Endothelial cell of umbilical vein (primary cell): ENCODE data around the gene RLF. TPM values are rescaled to one million over a fixed set of nuclear protein-coding genes. Genes with fewer than 3 reads are reported as not detected.

ENCODE experiments used
- BruUV-seq: library from RNA; stranded (reverse); fragments of 400-500 nt; replicated peaks from 2 replicates; lab custom pipeline; 2021; lab: Mats Ljungman, UMichigan
- CTCF ChIA-PET: fragments of 300-600, 350-600 bp; sonication (Branson Sonifier 250); formaldehyde crosslinking; loops from one replicate; lab custom pipeline; 2021; ENCODE audit warnings: antibody characterized with exemption, inconsistent platforms; lab: Charles Lee
- POLR2A ChIA-PET: fragments of 300-600, 350-600 bp; sonication (Branson Sonifier 250); formaldehyde crosslinking; loops from one replicate; lab custom pipeline; 2021; ENCODE audit warnings: antibody characterized with exemption, inconsistent platforms; lab: Charles Lee
- DNase-seq: peaks from one replicate; pipeline ENCODE4 v3.0.0-alpha.2; 2011; ENCODE audit warnings: low read depth, low spot score
- FAIRE-seq: peaks from 2 replicates; lab custom pipeline; 2011; peaks lifted over from hg19 to GRCh38; lab: Jason Lieb, UNC
- H2AFZ ChIP-seq: 2 replicates; pipeline ENCODE4 v1.6.0; 2012; ENCODE audit warnings: low read depth, low read length, control low read depth, inconsistent platforms
- H3K27ac ChIP-seq: 2 replicates; pipeline ENCODE4 v1.5.1; 2011; ENCODE audit warnings: low read depth, mild to moderate bottlenecking, control low read depth, low read length, moderate library complexity; ENCODE audit not compliant: insufficient read depth
- H3K27me3 ChIP-seq, 2 experiments: 2 replicates each; pipeline versions ENCODE4 v1.6.0 to v1.6.1; 2011; ENCODE audit warnings: low read length in 2 of 2, mixed read lengths in 1 of 2; ENCODE audit not compliant: control insufficient read depth in 2 of 2, insufficient read depth in 2 of 2
- H3K36me3 ChIP-seq, 2 experiments: 2 replicates in 1 of 2; 3 replicates in 1 of 2; pipeline ENCODE4 v1.5.1; 2011; ENCODE audit warnings: low read length in 2 of 2, mild to moderate bottlenecking in 1 of 2, moderate library complexity in 1 of 2; ENCODE audit not compliant: control insufficient read depth in 2 of 2, insufficient read depth in 2 of 2; ENCODE audit errors: extremely low read depth in 1 of 2
- H3K4me1 ChIP-seq: 3 replicates; pipeline ENCODE4 v1.5.1; 2011; ENCODE audit warnings: mild to moderate bottlenecking, low read length; ENCODE audit not compliant: control insufficient read depth, insufficient read depth; ENCODE audit errors: extremely low read depth
- H3K4me2 ChIP-seq: 2 replicates; pipeline ENCODE4 v1.6.1; 2011; ENCODE audit warnings: low read length, control low read depth, mixed read lengths; ENCODE audit not compliant: insufficient read depth
- H3K4me3 ChIP-seq, 3 experiments: fragments of 200-600 bp in 1 of 3; sonication (generic), shearing (Covaris generic) in 1 of 3; replicated peaks in 1 of 3; 2 replicates each; pipeline ENCODE4 v1.5.1; 2011 to 2016; ENCODE audit warnings: control low read depth in 3 of 3, low read length in 3 of 3, mild to moderate bottlenecking in 2 of 3, inconsistent platforms in 1 of 3, low read depth in 1 of 3, moderate library complexity in 1 of 3; ENCODE audit not compliant: insufficient read depth in 1 of 3
- H3K79me2 ChIP-seq: 2 replicates; pipeline ENCODE4 v1.6.0; 2012; ENCODE audit warnings: low read length, inconsistent platforms; ENCODE audit not compliant: control insufficient read depth, insufficient read depth
- H3K9ac ChIP-seq: replicated peaks from 2 replicates; pipeline ENCODE3; 2011; ENCODE audit warnings: low read length, control low read depth; ENCODE audit not compliant: insufficient read depth; ENCODE audit errors: extremely low read depth
- H3K9me1 ChIP-seq: replicated peaks from 3 replicates; pipeline ENCODE4 v1.6.0; 2011; ENCODE audit warnings: mild to moderate bottlenecking, low read length; ENCODE audit not compliant: control insufficient read depth, insufficient read depth; ENCODE audit errors: extremely low read depth
- H3K9me3 ChIP-seq: replicated peaks from 2 replicates; pipeline ENCODE4 v1.5.1; 2012; ENCODE audit warnings: low read length, inconsistent platforms; ENCODE audit not compliant: control insufficient read depth, insufficient read depth
- H4K20me1 ChIP-seq: replicated peaks from 2 replicates; pipeline ENCODE3; 2011; ENCODE audit warnings: mild to moderate bottlenecking, low read length; ENCODE audit not compliant: control insufficient read depth, insufficient read depth; ENCODE audit errors: extremely low read depth
- FOS ChIP-seq: IDR thresholded peaks from 2 replicates; pipeline ENCODE4 v1.6.1; 2011; ENCODE audit warnings: mild to moderate bottlenecking, low read length, moderate library complexity, borderline replicate concordance; ENCODE audit not compliant: insufficient read depth
- GATA2 ChIP-seq: IDR thresholded peaks from 2 replicates; pipeline ENCODE4 v1.7.0; 2011; ENCODE audit warnings: low read depth, mild to moderate bottlenecking, moderate library complexity, mixed read lengths, low read length; ENCODE audit not compliant: insufficient read length, insufficient read depth
- JUN ChIP-seq: IDR thresholded peaks from 2 replicates; pipeline ENCODE4 v1.6.1; 2011; ENCODE audit warnings: borderline replicate concordance, low read depth; ENCODE audit not compliant: insufficient read length, insufficient read depth
- MYC ChIP-seq: IDR thresholded peaks from one replicate; pipeline ENCODE4 v1.6.1; 2011; ENCODE audit warnings: mild to moderate bottlenecking, low read depth, low read length
- POLR2A ChIP-seq: IDR thresholded peaks from 2 replicates; pipeline ENCODE4 v1.6.1; 2012; ENCODE audit warnings: low read depth, mild to moderate bottlenecking, control low read depth, low read length
- POLR2AphosphoS5 ChIP-seq: IDR thresholded peaks from 2 replicates; pipeline ENCODE4 v1.6.1; 2012; ENCODE audit warnings: low read depth, mild to moderate bottlenecking, control low read depth, low read length, moderate library complexity; ENCODE audit not compliant: insufficient read depth
- dilution Hi-C: fragments of 300-500 bp; cut with MboI; formaldehyde crosslinking; loops from one replicate; pipeline ENCODE4 v1.15.0; 2019; ENCODE audit warnings: low sequenced_read_pairs; ENCODE audit not compliant: extremely low pct_ligation_motif_present
- intact Hi-C: fragments of 100-400 bp; cut with micrococcal nuclease; formaldehyde crosslinking; loops from one replicate; pipeline ENCODE4 v1.10.0; 2022
- polyA plus RNA-seq, 4 experiments: library from polyadenylated mRNA; depleted of rRNA in 3 of 4; stranded (reverse) in 3 of 4; unstranded in 1 of 4; fragments of >200 nt; gene quantifications; 2 replicates each; pipeline versions ENCODE4 v1.2.1 to v1.2.3, GENCODE V29; 2011 to 2012; ENCODE audit warnings: missing spikeins in 1 of 4
- total RNA-seq: library from RNA; stranded (reverse); gene quantifications from 2 replicates; pipeline ENCODE4 v1.2.3, GENCODE V29; 2021
- TF ChIP-seq, protein P1 (sequence below): IDR thresholded peaks from 2 replicates; pipeline ENCODE4 v1.6.1; 2011; ENCODE audit not compliant: insufficient read depth, insufficient read length
- TF ChIP-seq, protein P2 (sequence below), 2 donors: IDR thresholded peaks; 1 replicate in 1 of 2; 2 replicates in 1 of 2; pipeline ENCODE4 v1.5.1; 2011; ENCODE audit warnings: low read length in 2 of 2, mild to moderate bottlenecking in 2 of 2, moderate library complexity in 2 of 2, control low read depth in 1 of 2, inconsistent platforms in 1 of 2, low read depth in 1 of 2; ENCODE audit not compliant: insufficient read depth in 1 of 2; ENCODE audit errors: extremely low read depth in 1 of 2

Gene RLF
- total and polyA plus RNA-seq, 2 donors (not counting 3 experiments of a cell fraction or from before 2014, with no cell fraction given), result 2.7 to 9.4 TPM

DNA sequence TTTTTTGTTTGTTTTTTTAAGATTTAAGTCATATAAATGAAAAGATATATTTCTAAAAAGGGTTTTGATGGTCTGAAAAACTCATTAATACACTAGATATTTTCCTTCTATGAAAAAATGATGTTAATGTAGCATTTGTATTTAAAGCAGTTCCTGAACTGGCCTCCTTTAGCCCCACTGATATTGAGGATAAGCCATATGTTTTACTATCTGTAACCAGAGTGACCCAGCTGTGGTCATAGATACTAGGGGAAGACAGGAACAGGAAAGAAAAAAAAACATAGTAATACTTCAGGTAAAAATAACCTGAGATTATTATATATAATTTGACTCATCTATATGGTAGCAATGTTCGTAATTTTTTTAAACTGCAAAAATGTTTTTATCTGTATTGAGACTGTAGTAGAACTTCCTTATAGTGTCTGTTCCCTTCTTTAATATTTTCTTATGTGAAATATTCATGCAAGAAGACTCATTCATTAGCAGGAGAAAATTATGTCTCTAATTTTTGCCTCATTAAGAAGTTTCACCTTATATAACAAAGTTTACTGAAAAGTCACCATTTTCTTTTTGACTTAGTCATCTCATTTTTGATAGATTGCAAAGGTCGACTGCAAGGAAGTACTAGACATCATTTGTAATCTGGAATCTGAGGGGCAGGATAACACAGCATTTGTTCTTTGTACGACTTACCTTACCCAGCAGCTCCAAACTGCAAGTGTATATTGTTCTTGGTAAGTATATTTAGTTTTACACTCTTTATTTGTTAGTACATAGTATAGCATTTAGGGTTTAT, 61.0 kb downstream of the RLF start:
- Histone ChIP-seq H3K9me3 (no peaks in the 10 kb centered on the region), H3K4me3 (no peak overlapping the region), H3K4me1 (no peaks in the 10 kb centered on the region), H3K9me1 (no peaks in the 10 kb centered on the region), H4K20me1 (no peaks in the 10 kb centered on the region), H3K27me3 (no peaks in the 10 kb centered on the region), H3K36me3 (no peaks in the 10 kb centered on the region), H2AFZ (no peak overlapping the region), H3K4me2 (no peak overlapping the region), H3K79me2 (no peaks in the 10 kb centered on the region), H3K9ac (no peak overlapping the region), H3K27ac (no peak overlapping the region)
- no TSS peak for BruUV-seq
- DNase-seq, result no peak
- ChIA-PET CTCF (interaction anchor here (1.0 to 1.6 kb wide), 3 partner anchors 39 to 182 kb away, joined by 3 to 5 read pairs (median 5); no protein-coding TSS in a partner anchor), POLR2A (no interaction called here)
- TF ChIP-seq GATA2 (no peak), FOS (no peak), POLR2A (no peak), POLR2AphosphoS5 (no peak), JUN (no peak), MYC (no peak)
- TF ChIP-seq, protein P1, sequence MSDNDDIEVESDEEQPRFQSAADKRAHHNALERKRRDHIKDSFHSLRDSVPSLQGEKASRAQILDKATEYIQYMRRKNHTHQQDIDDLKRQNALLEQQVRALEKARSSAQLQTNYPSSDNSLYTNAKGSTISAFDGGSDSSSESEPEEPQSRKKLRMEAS, result no peak
- TF ChIP-seq, protein P2, sequence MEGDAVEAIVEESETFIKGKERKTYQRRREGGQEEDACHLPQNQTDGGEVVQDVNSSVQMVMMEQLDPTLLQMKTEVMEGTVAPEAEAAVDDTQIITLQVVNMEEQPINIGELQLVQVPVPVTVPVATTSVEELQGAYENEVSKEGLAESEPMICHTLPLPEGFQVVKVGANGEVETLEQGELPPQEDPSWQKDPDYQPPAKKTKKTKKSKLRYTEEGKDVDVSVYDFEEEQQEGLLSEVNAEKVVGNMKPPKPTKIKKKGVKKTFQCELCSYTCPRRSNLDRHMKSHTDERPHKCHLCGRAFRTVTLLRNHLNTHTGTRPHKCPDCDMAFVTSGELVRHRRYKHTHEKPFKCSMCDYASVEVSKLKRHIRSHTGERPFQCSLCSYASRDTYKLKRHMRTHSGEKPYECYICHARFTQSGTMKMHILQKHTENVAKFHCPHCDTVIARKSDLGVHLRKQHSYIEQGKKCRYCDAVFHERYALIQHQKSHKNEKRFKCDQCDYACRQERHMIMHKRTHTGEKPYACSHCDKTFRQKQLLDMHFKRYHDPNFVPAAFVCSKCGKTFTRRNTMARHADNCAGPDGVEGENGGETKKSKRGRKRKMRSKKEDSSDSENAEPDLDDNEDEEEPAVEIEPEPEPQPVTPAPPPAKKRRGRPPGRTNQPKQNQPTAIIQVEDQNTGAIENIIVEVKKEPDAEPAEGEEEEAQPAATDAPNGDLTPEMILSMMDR (IDR thresholded peaks at IDR 0.05; ENCODE audit: extremely low read depth in 1 of 2, insufficient read depth in 1 of 2, low read depth in 1 of 2, low read length in 2 of 2), result no peak
- dilution Hi-C loops (no loop called here), intact Hi-C loops (no loop called here)
- FAIRE-seq, result no peak
